Measurements from ENCODE around the gene GFI1. TPM values are rescaled to one million over a fixed set of nuclear protein-coding genes. Genes with fewer than 3 reads are reported as not detected.

GFI1 gene
- total and polyA plus RNA-seq, 10 donors, result 1.9 to 19.2 (median 10.6) TPM

DNA sequence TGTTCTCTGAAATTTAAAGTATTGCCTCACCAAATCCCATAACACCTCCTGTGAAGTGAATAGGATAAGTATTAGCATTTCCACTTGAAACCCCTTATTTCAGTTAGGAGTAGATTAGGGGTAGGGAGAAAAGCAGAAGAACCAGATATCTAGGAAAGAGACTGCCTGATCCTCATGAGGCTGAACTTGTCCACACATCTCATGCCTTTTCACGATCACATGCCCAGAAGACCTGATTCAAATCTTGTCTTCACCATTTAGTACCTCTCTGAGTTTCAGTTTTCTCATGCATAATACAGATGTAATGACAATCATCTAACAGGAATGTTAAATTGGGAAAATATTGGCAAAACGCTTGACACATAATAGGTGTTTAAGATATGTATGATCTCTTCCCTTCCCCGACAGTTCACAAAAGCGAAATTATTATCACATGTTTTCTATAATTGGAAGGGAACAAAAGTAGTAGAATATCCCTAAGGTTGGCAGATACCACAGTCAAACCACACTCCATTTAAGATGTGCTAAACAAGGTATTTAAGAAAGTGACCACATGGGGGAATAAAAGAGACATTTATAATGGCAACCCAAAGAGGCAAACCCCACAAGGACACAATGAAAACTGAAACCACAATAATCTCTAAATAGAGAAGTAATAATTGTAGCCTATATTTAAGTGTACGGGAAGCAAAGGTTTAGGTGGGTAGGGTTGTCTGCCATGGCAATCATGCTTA lies 25.2 kb downstream of the GFI1 start:
- TF ChIP-seq POLR2AphosphoS5 (IDR thresholded peaks at IDR 0.05), result no peak
- TF ChIP-seq, protein P1, sequence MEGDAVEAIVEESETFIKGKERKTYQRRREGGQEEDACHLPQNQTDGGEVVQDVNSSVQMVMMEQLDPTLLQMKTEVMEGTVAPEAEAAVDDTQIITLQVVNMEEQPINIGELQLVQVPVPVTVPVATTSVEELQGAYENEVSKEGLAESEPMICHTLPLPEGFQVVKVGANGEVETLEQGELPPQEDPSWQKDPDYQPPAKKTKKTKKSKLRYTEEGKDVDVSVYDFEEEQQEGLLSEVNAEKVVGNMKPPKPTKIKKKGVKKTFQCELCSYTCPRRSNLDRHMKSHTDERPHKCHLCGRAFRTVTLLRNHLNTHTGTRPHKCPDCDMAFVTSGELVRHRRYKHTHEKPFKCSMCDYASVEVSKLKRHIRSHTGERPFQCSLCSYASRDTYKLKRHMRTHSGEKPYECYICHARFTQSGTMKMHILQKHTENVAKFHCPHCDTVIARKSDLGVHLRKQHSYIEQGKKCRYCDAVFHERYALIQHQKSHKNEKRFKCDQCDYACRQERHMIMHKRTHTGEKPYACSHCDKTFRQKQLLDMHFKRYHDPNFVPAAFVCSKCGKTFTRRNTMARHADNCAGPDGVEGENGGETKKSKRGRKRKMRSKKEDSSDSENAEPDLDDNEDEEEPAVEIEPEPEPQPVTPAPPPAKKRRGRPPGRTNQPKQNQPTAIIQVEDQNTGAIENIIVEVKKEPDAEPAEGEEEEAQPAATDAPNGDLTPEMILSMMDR (IDR thresholded peaks at IDR 0.05 in 8 of 11, conservative IDR thresholded peaks at IDR 0.05 in 3 of 11), result peak in 1 of 11 experiments; percentile 12
- TF ChIP-seq POLR2A (IDR thresholded peaks at IDR 0.05), result no peak
- Histone ChIP-seq H3K27ac (peak overlapping the region in 5 of 8 donors; percentile 66 to 86 (median 83)), H3K9me3 (no peaks in the 10 kb centered on the region), H3K4me1 (peaks cover 0 to 89% (median 40%) of the 10 kb centered on the region in 6 donors), H3K4me3 (no peak overlapping the region), H3K36me3 (no peaks in the 10 kb centered on the region), H3K27me3 (replicated peaks in 1 of 7) (no peaks in the 10 kb centered on the region)
- DNase-seq, result no peak
- whole genome bisulfite sequencing, 5 donors, result 55 to 71% (median 64%) methylated on average over 5 of the region's 5 CpGs
- intact Hi-C loops (cut with DNase I; ENCODE audit: low total_unique reads), result no loop called here

DNA sequence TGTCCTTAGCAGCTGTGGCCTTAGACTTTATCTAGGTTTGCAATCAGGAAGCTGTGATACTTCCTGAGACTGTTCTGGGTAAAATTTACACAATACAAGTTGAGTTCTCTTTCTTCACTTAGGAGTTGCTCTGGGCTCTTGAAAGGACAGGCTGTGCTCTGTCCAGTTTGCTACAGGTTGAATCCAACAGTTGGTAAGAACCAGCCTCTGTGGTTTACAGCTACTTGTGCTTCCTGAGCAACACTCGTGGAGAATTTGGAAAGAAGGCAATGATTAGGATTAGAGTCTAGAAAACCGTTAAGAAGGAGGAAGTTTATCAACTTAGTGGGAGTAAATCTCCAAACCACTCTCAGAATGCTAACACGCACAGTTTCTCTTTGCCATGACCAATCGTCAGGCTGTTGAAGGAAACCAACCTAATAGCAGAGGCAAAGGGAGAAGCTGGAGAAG lies 26.8 kb downstream of the GFI1 start:
- peaks cover 0 to 74% (median 37%) of the 10 kb centered on the region in 6 donors for H3K4me1 ChIP-seq
- TF ChIP-seq POLR2AphosphoS5 (IDR thresholded peaks at IDR 0.05), result peak in 1 of 3 donors; percentile 29
- TF ChIP-seq, protein P1 (IDR thresholded peaks at IDR 0.05 in 8 of 11, conservative IDR thresholded peaks at IDR 0.05 in 3 of 11), result no peak
- no peaks in the 10 kb centered on the region for H3K36me3 ChIP-seq
- intact Hi-C loops (cut with DNase I; ENCODE audit: low total_unique reads), result no loop called here
- H3K27me3 ChIP-seq (replicated peaks in 1 of 7), result no peaks in the 10 kb centered on the region
- no peaks in the 10 kb centered on the region for H3K9me3 ChIP-seq
- DNase-seq, result no peak
- peak overlapping the region in 7 of 8 donors; percentile 66 to 86 (median 80) for H3K27ac ChIP-seq
- H3K4me3 ChIP-seq, result peak overlapping the region in 1 of 8 donors; percentile 45
- 10 to 20% (median 13%) methylated on average over 4 of the region's 4 CpGs for WGBS, 5 donors

DNA sequence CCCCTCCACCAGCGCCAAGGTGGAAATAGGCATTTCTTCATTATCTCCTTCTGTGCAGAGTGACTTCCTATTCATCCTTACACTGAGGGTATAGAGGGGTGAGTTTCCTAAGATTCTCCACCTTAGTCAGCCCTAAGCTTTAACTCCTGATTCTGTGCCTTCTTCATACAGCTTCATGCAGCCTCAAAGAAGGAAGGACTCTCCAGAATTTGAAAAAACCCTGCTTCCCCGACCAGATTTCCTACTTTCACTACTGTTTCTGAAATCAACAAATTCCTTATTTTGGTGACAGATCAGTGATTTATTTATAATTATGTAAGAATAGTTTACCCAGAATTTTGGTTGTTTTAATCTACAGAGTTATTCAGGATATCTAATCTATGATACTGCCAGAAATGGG lies 28.6 kb downstream of the GFI1 start:
- peaks cover 0 to 56% (median 23%) of the 10 kb centered on the region in 6 donors for H3K4me1 ChIP-seq
- 42 to 56% (median 51%) methylated on average over 2 of the region's 2 CpGs for WGBS, 5 donors
- no peaks in the 10 kb centered on the region for H3K27me3 ChIP-seq (replicated peaks in 1 of 7)
- H3K4me3 ChIP-seq, result no peak overlapping the region
- DNase-seq, result no peak
- peak overlapping the region in 2 of 8 donors; percentile 83 to 86 for H3K27ac ChIP-seq
- no peaks in the 10 kb centered on the region for H3K9me3 ChIP-seq
- intact Hi-C loops (cut with DNase I; ENCODE audit: low total_unique reads), result no loop called here
- H3K36me3 ChIP-seq, result no peaks in the 10 kb centered on the region
- TF ChIP-seq POLR2A (IDR thresholded peaks at IDR 0.05) (no peak), POLR2AphosphoS5 (IDR thresholded peaks at IDR 0.05) (no peak)
- TF ChIP-seq, protein P1 (IDR thresholded peaks at IDR 0.05 in 8 of 11, conservative IDR thresholded peaks at IDR 0.05 in 3 of 11), result no peak

DNA sequence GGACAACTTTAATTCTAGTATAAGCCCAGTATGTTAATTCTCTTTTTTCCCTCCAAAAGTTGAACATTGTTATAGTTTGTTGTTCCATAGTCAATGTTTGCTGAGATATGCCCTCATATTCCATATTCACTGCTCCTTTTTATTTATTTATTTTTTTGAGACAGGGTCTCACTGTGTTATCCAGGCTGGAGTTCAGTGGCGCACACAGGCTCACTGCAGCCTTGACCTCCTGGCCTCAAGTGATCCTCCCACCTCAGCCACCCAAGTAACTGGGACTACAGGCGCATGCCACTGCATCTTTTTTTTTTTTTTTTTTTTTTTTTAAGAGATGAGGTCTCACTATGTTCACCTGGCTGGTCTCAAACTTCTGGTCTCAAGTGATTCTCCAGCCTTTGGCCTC lies 38.7 kb downstream of the GFI1 start:
- H3K27ac ChIP-seq, result no peak overlapping the region
- no peak overlapping the region for H3K4me3 ChIP-seq
- no peaks in the 10 kb centered on the region for H3K36me3 ChIP-seq
- no peaks in the 10 kb centered on the region for H3K27me3 ChIP-seq (replicated peaks in 1 of 7)
- intact Hi-C loops (cut with DNase I; ENCODE audit: low total_unique reads), result no loop called here
- TF ChIP-seq POLR2AphosphoS5 (IDR thresholded peaks at IDR 0.05) (no peak), POLR2A (IDR thresholded peaks at IDR 0.05) (no peak)
- TF ChIP-seq, protein P1 (IDR thresholded peaks at IDR 0.05 in 8 of 11, conservative IDR thresholded peaks at IDR 0.05 in 3 of 11), result no peak
- WGBS, 5 donors, result 92 to 98% (median 94%) methylated on average over 2 of the region's 2 CpGs
- no peak for DNase-seq
- no peaks in the 10 kb centered on the region for H3K4me1 ChIP-seq
- H3K9me3 ChIP-seq, result no peaks in the 10 kb centered on the region
